ENCODE measurements around the gene SCUBE1.

DNA sequence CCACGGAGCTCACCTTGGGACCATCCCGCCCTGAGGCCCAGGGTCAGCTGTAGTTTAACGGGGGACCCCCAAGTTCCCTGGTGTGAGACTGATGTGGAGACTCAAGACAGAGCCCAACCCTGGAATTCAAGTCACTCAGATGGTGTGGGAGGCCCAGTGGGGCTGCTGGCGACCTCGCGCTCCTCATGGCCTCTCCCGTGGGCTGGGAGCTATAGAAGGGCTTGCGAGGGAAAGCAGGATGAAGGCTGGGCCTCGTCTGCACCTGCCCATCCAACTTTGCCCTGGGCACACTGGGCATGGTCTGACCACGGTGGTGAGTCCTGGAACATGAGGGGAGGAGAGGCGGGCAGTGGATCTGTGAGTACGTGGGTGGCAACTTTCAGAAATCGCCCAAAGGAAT, 142.6 kb downstream of the SCUBE1 start:
- TF ChIP-seq, protein P1, sequence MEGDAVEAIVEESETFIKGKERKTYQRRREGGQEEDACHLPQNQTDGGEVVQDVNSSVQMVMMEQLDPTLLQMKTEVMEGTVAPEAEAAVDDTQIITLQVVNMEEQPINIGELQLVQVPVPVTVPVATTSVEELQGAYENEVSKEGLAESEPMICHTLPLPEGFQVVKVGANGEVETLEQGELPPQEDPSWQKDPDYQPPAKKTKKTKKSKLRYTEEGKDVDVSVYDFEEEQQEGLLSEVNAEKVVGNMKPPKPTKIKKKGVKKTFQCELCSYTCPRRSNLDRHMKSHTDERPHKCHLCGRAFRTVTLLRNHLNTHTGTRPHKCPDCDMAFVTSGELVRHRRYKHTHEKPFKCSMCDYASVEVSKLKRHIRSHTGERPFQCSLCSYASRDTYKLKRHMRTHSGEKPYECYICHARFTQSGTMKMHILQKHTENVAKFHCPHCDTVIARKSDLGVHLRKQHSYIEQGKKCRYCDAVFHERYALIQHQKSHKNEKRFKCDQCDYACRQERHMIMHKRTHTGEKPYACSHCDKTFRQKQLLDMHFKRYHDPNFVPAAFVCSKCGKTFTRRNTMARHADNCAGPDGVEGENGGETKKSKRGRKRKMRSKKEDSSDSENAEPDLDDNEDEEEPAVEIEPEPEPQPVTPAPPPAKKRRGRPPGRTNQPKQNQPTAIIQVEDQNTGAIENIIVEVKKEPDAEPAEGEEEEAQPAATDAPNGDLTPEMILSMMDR (IDR thresholded peaks at IDR 0.05) = no peak
- TF ChIP-seq POLR2A (IDR thresholded peaks at IDR 0.05) = no peak

All from esophagus squamous epithelium (tissue), 4 donors.